K562 (cell line): Measurements from ENCODE around the gene DCHS2. TPM values are rescaled to one million over a fixed set of nuclear protein-coding genes. Genes with fewer than 3 reads are reported as not detected.

Source experiments
- CHD2 ChIP-seq: IDR thresholded peaks from 2 replicates; pipeline ENCODE4 v1.6.1; 2011; ENCODE audit warnings: low read depth, low read length
- HNRNPL ChIP-seq: fragments of 200-400 bp; formaldehyde crosslinking; IDR thresholded peaks from 2 replicates; pipeline ENCODE4 v1.6.1; 2017; ENCODE audit warnings: low read depth, mild to moderate bottlenecking, low read length
- HNRNPUL1 ChIP-seq: fragments of 200-400 bp; formaldehyde crosslinking; IDR thresholded peaks from 2 replicates; pipeline ENCODE4 v1.6.1; 2017; ENCODE audit warnings: low read length
- JUN ChIP-seq, 2 experiments: sonication (generic) in 1 of 2; formaldehyde crosslinking in 1 of 2; IDR thresholded peaks; 2 replicates each; pipeline versions ENCODE4 v1.6.1 to v1.8.0; 2012 to 2022; ENCODE audit warnings: borderline replicate concordance in 2 of 2, mild to moderate bottlenecking in 2 of 2, improper control_type of control experiment in 1 of 2, low read depth in 1 of 2, low read length in 1 of 2, missing genetic modification reagents in 1 of 2
- KLF10 ChIP-seq: fragments of 250-450 bp; sonication (Bioruptor Pico); IDR thresholded peaks from 2 replicates; pipeline ENCODE4 v1.6.1; 2021; ENCODE audit warnings: matching md5 sums
- MEF2D ChIP-seq: conservative IDR thresholded peaks from 2 replicates; pipeline ENCODE4 v1.6.1; 2016; ENCODE audit warnings: low read depth, missing genetic modification characterization, missing compliant biosample characterization
- MYBL2 ChIP-seq, 2 experiments: fragments of 450-650 bp in 1 of 2; sonication (generic) in 1 of 2; formaldehyde crosslinking in 1 of 2; IDR thresholded peaks; 2 replicates each; pipeline versions ENCODE4 v1.6.1 to v1.8.1; 2017 to 2022; ENCODE audit warnings: borderline replicate concordance in 1 of 2, inconsistent platforms in 1 of 2, low read depth in 1 of 2, mild to moderate bottlenecking in 1 of 2, missing genetic modification reagents in 1 of 2, moderate library complexity in 1 of 2
- NFE2 ChIP-seq: IDR thresholded peaks from 2 replicates; pipeline ENCODE4 v1.6.1; 2014; ENCODE audit warnings: antibody characterized with exemption, low read depth
- SMARCA4 ChIP-seq: fragments of 450-650 bp; IDR thresholded peaks from 2 replicates; pipeline ENCODE4 v1.6.1; 2016
- ZNF197 ChIP-seq: fragments of 200-800 bp; sonication (Bioruptor generic); IDR thresholded peaks from 2 replicates; pipeline ENCODE4 v1.6.1; 2016; ENCODE audit warnings: low read depth, missing genetic modification characterization, missing compliant biosample characterization
- ZNF324 ChIP-seq: fragments of 250-450 bp; sonication (Bioruptor Pico); IDR thresholded peaks from 2 replicates; pipeline ENCODE4 v1.4.0; 2020; ENCODE audit warnings: mild to moderate bottlenecking
- ZNF609 ChIP-seq: sonication (generic); formaldehyde crosslinking; IDR thresholded peaks from 2 replicates; pipeline ENCODE4 v1.8.1; 2023; ENCODE audit warnings: missing genetic modification reagents, mild to moderate bottlenecking, borderline replicate concordance
- polyA plus RNA-seq, 8 experiments: library from polyadenylated mRNA; depleted of rRNA in 4 of 8; stranded (reverse) in 5 of 8; unstranded in 3 of 8; fragments of >200 nt; fragmentation: Nextera tagmentation in 2 of 8; fragmentation: Illumina TruSeq in 1 of 8; extraction: Ambion mirVana in 2 of 8; extraction: Trizol in 1 of 8; gene quantifications; 2 replicates each; pipeline versions ENCODE4 v1.2.1 to v1.2.3, GENCODE V29; 2011 to 2014; ENCODE audit warnings: inconsistent platforms in 1 of 8, missing spikeins in 1 of 8
- total RNA-seq, 7 experiments: library from RNA; depleted of rRNA in 6 of 7; stranded (reverse); fragments of >200 nt in 6 of 7; fragmentation: Illumina TruSeq in 2 of 7; extraction: Trizol in 2 of 7; gene quantifications; 2 replicates each; pipeline versions ENCODE4 v1.2.1 to v1.2.3, GENCODE V29; 2011 to 2021; ENCODE audit warnings: low replicate concordance in 1 of 7
- TF ChIP-seq, protein P1 (sequence below): sonication (generic); formaldehyde crosslinking; IDR thresholded peaks from 2 replicates; pipeline ENCODE4 v1.8.0; 2022; ENCODE audit warnings: mild to moderate bottlenecking, low read depth, missing genetic modification reagents
- TF ChIP-seq, protein P2 (sequence below), 2 experiments: fragments of 450-650 bp; IDR thresholded peaks; 2 replicates each; pipeline ENCODE4 v1.6.1; 2016; ENCODE audit warnings: mild to moderate bottlenecking in 2 of 2, borderline replicate concordance in 1 of 2, low read depth in 1 of 2, moderate library complexity in 1 of 2

The DCHS2 gene
- total and polyA plus RNA-seq, 9 of the 15 experiments (the other 6 are each of a cell fraction or from before 2014, with no cell fraction given), result 0.49 to 7.1 (median 5.3) TPM

DNA sequence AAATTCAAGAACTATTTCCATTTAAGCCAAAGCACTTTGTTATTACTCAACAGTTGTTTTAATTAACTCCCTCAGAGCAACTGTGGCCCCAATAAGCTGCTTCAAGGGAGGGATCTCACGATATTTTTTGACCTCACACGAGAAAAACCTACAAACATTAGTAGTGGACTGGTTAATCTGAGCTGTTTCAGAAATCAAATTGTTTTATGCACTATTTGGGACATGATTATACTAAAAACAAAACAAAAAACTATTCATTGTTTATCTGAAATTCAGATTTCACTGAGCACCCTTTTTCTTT, 74.3 kb downstream of the DCHS2 start (continued):
- no peak for TF ChIP-seq ZNF324 (CRISPR knock-in tag)
- no peak for TF ChIP-seq MYBL2 (IDR thresholded peaks at IDR 0.05; ENCODE audit: low read depth)
- TF ChIP-seq MYBL2 (CRISPR knock-in tag; IDR thresholded peaks at IDR 0.05; ENCODE audit: borderline replicate concordance), result no peak
- no peak for TF ChIP-seq NFE2
- TF ChIP-seq SMARCA4, result no peak; the same call in 1 of the 2 replicates
- TF ChIP-seq HNRNPL, result no peak
- TF ChIP-seq ZNF609 (CRISPR knock-in tag), result no peak
- peak; percentile 78 for TF ChIP-seq CHD2
- TF ChIP-seq, protein P1, sequence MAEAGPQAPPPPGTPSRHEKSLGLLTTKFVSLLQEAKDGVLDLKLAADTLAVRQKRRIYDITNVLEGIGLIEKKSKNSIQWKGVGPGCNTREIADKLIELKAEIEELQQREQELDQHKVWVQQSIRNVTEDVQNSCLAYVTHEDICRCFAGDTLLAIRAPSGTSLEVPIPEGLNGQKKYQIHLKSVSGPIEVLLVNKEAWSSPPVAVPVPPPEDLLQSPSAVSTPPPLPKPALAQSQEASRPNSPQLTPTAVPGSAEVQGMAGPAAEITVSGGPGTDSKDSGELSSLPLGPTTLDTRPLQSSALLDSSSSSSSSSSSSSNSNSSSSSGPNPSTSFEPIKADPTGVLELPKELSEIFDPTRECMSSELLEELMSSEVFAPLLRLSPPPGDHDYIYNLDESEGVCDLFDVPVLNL (CRISPR knock-in tag), result no peak
- TF ChIP-seq KLF10, result no peak
- no peak; the same call in 1 of the 2 replicates for TF ChIP-seq ZNF197 (CRISPR knock-in tag)
- TF ChIP-seq HNRNPUL1, result no peak
- TF ChIP-seq JUN (IDR thresholded peaks at IDR 0.05; ENCODE audit: borderline replicate concordance, low read depth, low read length), result no peak
- TF ChIP-seq JUN (CRISPR knock-in tag; IDR thresholded peaks at IDR 0.05; ENCODE audit: borderline replicate concordance), result no peak
- TF ChIP-seq, protein P2, sequence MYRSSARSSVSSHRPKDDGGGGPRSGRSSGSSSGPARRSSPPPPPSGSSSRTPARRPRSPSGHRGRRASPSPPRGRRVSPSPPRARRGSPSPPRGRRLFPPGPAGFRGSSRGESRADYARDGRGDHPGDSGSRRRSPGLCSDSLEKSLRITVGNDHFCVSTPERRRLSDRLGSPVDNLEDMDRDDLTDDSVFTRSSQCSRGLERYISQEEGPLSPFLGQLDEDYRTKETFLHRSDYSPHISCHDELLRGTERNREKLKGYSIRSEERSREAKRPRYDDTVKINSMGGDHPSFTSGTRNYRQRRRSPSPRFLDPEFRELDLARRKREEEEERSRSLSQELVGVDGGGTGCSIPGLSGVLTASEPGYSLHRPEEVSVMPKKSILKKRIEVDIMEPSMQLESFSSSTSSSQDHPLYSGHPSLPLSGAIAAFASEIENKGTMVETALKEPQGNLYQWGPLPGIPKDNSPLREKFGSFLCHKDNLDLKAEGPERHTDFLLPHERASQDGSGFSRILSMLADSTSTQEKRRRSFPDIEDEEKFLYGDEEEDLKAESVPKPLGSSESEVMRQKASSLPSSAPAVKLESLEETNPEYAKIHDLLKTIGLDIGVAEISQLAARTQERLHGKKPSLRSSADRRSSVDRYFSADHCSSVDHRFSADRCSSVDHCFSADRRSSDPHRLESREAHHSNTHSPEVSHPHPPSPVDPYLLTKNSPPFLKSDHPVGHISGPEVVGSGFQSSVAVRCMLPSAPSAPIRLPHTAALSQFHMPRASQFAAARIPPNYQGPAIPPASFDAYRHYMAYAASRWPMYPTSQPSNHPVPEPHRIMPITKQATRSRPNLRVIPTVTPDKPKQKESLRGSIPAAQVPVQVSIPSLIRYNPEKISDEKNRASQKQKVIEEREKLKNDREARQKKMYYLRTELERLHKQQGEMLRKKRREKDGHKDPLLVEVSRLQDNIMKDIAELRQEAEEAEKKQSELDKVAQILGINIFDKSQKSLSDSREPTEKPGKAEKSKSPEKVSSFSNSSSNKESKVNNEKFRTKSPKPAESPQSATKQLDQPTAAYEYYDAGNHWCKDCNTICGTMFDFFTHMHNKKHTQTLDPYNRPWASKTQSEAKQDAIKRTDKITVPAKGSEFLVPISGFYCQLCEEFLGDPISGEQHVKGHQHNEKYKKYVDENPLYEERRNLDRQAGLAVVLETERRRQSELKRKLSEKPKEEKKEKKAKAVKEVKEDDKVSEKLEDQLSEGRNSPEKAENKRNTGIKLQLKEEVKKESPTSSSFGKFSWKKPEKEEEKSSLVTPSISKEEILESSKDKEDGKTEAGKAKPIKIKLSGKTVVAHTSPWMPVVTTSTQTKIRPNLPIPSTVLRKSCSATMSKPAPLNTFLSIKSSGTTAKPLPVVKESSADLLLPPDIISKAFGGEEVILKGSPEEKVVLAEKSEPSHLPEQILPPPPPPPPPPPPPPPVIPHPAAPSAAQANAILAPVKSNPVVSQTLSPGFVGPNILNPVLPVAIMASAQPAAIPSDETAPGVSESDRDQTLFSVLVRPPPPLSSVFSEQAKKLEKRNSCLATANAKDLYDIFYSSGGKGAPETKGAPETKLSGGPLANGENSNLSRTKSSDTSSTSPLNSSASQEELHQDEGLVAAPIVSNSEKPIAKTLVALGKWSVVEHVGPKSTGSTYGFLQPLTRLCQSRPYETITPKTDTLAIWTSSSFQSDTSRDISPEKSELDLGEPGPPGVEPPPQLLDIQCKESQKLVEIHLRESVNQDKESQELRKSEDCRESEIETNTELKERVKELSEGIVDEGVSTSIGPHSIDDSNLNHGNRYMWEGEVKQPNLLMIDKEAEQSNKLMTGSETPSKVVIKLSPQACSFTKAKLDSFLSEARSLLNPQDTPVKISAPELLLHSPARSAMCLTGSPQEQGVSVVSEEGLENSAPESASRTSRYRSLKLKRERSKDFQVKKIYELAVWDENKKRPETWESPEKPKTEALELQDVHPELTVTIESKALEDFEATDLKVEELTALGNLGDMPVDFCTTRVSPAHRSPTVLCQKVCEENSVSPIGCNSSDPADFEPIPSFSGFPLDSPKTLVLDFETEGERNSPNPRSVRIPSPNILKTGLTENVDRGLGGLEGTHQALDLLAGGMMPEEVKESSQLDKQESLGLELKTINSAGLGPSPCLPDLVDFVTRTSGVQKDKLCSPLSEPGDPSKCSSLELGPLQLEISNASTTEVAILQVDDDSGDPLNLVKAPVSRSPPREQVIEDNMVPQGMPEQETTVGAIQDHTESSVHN (IDR thresholded peaks at IDR 0.05; ENCODE audit: borderline replicate concordance in 1 of 2, low read depth in 1 of 2), result no peak
- 0 out of 2 replicates have a peak, but pooled peaks have one; percentile 1 for TF ChIP-seq MEF2D
